CD4-positive, CD25-positive, alpha-beta regulatory T cell (primary cell): Measurements from ENCODE around the gene ALDH3B2. TPM values are rescaled to one million over a fixed set of nuclear protein-coding genes. Genes with fewer than 3 reads are reported as not detected.

Experiments used
- ATAC-seq, 2 donors: fragments of 150-1000 bp; cut with Tn5 transposase; one replicate each; pipeline ENCODE4 v1.10.0; 2021; ENCODE audit warnings: low read depth in 2 of 2, moderate number of reproducible peaks in 2 of 2, moderate library complexity in 1 of 2
- DNase-seq, 3 donors: peaks; one replicate each; pipeline versions ENCODE4 v3.0.0 to v3.0.0-alpha.2; 2012 to 2022; ENCODE audit warnings: mixed read lengths in 1 of 3
- H3K27ac ChIP-seq: one replicate; pipeline ENCODE4 v1.7.0; 2013; ENCODE audit warnings: mild to moderate bottlenecking, low read length; ENCODE audit not compliant: insufficient read depth, poor library complexity, severe bottlenecking
- H3K27me3 ChIP-seq: one replicate; pipeline ENCODE4 v1.7.0; 2013; ENCODE audit warnings: low read length; ENCODE audit not compliant: control insufficient read depth, insufficient read depth
- H3K36me3 ChIP-seq: one replicate; pipeline ENCODE4 v1.7.0; 2013; ENCODE audit warnings: mild to moderate bottlenecking, low read length, moderate library complexity; ENCODE audit not compliant: control insufficient read depth, insufficient read depth
- H3K4me1 ChIP-seq: 2 replicates; pipeline ENCODE4 v1.7.0; 2013; ENCODE audit warnings: mild to moderate bottlenecking, low read length; ENCODE audit not compliant: insufficient read depth, control insufficient read depth, poor library complexity, severe bottlenecking
- H3K4me3 ChIP-seq: one replicate; pipeline ENCODE4 v1.7.0; 2013; ENCODE audit warnings: low read depth, mild to moderate bottlenecking, low read length, moderate library complexity
- H3K9me3 ChIP-seq, 2 experiments: 1 replicate in 1 of 2; 2 replicates in 1 of 2; pipeline ENCODE4 v1.7.0; 2013; ENCODE audit warnings: low read length in 2 of 2, mild to moderate bottlenecking in 1 of 2, moderate library complexity in 1 of 2; ENCODE audit not compliant: control insufficient read depth in 2 of 2
- H3K27ac Mint-ChIP-seq, 3 donors: one replicate each; pipeline ENCODE4 v1.8.0; 2020 to 2022; ENCODE audit warnings: mild to moderate bottlenecking in 3 of 3, mixed read lengths in 3 of 3, moderate library complexity in 2 of 3
- H3K27me3 Mint-ChIP-seq: one replicate; pipeline ENCODE4 v1.8.0; 2022; ENCODE audit warnings: mild to moderate bottlenecking, mixed read lengths
- H3K36me3 Mint-ChIP-seq: one replicate; pipeline ENCODE4 v1.8.0; 2020; ENCODE audit warnings: mixed read lengths
- H3K4me1 Mint-ChIP-seq, 4 donors: one replicate each; pipeline ENCODE4 v1.8.0; 2020 to 2022; ENCODE audit warnings: mixed read lengths in 4 of 4, mild to moderate bottlenecking in 1 of 4
- H3K4me3 Mint-ChIP-seq, 4 donors: one replicate each; pipeline ENCODE4 v1.8.0; 2020 to 2022; ENCODE audit warnings: mild to moderate bottlenecking in 4 of 4, mixed read lengths in 4 of 4, moderate library complexity in 3 of 4
- H3K9me3 Mint-ChIP-seq, 7 donors: one replicate each; pipeline ENCODE4 v1.8.0; 2020 to 2022; ENCODE audit warnings: mixed read lengths in 7 of 7, mild to moderate bottlenecking in 3 of 7, moderate library complexity in 2 of 7
- polyA plus RNA-seq, 4 donors: library from polyadenylated mRNA; unstranded; fragments of 300-500 nt; fragmentation: Illumina TruSeq; gene quantifications; one replicate each; pipeline ENCODE4 v1.2.3, GENCODE V29; 2021
- total RNA-seq: library from RNA; stranded (reverse); gene quantifications from one replicate; pipeline ENCODE4 v1.2.3, GENCODE V29; 2022

The ALDH3B2 gene
- total and polyA plus RNA-seq, 5 donors from 2014 or later: not detected

DNA sequence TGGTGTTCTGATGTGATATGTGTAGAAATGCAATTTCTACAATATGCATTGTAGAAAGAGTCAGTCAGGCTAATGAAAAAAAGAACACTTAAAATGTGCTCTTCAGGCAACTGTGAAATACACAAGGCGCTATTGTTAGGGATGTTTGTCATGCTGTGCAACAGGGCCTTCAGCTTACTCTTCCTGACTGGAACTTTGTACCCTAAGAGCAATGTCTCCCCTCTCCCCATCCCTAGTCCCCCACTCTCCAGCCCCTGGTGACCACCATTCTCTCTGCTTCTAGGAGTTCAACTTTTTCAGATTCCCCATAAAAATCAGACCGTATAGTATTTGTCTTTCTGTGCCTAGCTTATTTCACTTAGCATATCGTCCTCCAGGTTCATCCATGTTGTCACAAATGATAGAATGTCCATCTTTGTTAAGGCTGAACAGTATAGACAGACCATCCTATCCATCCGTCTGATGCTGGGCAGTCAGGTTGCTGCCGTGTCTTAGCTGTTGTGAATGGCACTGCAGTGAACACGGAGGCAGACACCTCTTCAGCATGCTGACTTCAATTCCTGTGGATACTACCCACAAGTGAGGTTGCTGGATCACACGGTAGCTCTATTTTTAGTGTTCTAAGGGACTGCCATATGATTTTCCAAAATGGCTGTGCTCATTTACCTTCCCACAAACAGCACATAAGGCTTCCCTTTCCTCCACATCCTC is 57.0 kb downstream of the ALDH3B2 start:
- no peaks in the 10 kb centered on the region for H3K9me3 ChIP-seq
- peak overlapping the region in 3 of 4 donors; percentile 53 to 69 (median 63) for H3K4me3 Mint-ChIP-seq
- H3K36me3 ChIP-seq: peaks cover 4% of the 10 kb centered on the region
- H3K4me1 ChIP-seq: peaks cover 28% of the 10 kb centered on the region
- no peak for ATAC-seq
- no peak overlapping the region for H3K4me3 ChIP-seq
- no peaks in the 10 kb centered on the region for H3K9me3 Mint-ChIP-seq
- peak overlapping the region; percentile 42 to 88 (median 66) for H3K27ac Mint-ChIP-seq
- H3K36me3 Mint-ChIP-seq: no peaks in the 10 kb centered on the region
- no peak overlapping the region for H3K27ac ChIP-seq
- no peak for DNase-seq
- H3K27me3 ChIP-seq: no peaks in the 10 kb centered on the region
- peaks cover 5% of the 10 kb centered on the region for H3K27me3 Mint-ChIP-seq
- H3K4me1 Mint-ChIP-seq: peaks cover 0 to 38% (median 14%) of the 10 kb centered on the region in 4 donors

DNA sequence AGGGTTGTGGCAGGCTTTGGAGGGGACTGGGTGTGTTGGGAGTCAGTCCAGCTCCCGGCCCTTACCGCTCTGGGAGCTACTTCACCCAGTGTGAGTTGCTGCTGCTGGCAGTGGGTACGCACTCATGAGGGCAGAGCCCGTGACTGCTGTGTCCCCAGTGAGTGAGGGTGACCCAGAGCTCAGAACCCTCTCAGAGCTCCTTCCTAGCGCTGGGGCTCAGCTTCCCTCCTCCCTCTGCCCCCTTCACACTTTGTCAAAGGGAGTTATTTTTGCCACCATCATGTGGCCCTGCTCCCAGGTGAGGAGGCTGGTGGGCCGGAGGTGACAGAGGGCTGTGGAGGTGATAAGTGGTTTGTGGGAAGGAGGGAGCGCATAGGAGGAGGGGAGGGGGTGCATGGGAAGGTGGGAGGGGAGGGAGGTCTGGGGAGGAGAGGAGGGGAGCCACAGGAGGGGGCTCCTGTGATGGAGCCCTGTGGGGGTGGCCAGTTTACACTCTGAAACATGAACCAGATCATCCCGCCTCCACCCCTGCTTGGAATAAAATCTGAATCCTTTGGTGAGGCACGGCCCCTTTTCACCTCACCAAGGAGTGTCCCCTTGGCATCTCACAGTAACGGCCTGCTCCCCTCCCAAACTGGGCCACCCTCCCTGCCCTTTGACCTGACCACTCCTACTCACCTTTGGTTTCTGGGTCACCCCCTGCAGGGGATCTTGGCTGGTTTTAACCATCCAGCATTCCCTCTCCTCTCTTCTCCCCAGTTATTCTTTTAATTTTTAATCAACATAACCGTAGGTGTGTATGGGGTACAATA is 57.8 kb downstream of the ALDH3B2 start:
- peak overlapping the region in 2 of 3 donors; percentile 42 to 66 for H3K27ac Mint-ChIP-seq
- ATAC-seq: no peak
- no peak overlapping the region for H3K4me3 ChIP-seq
- H3K27ac ChIP-seq: no peak overlapping the region
- no peaks in the 10 kb centered on the region for H3K9me3 Mint-ChIP-seq
- peaks cover 28% of the 10 kb centered on the region for H3K4me1 ChIP-seq
- no peaks in the 10 kb centered on the region for H3K27me3 ChIP-seq
- H3K4me3 Mint-ChIP-seq: peak overlapping the region; percentile 60 to 73 (median 66)
- peaks cover 10% of the 10 kb centered on the region for H3K36me3 ChIP-seq
- DNase-seq: no peak
- peaks cover 5% of the 10 kb centered on the region for H3K27me3 Mint-ChIP-seq
- H3K9me3 ChIP-seq: no peaks in the 10 kb centered on the region
- H3K36me3 Mint-ChIP-seq: no peaks in the 10 kb centered on the region
- H3K4me1 Mint-ChIP-seq: peaks cover 0 to 41% (median 14%) of the 10 kb centered on the region in 4 donors

DNA sequence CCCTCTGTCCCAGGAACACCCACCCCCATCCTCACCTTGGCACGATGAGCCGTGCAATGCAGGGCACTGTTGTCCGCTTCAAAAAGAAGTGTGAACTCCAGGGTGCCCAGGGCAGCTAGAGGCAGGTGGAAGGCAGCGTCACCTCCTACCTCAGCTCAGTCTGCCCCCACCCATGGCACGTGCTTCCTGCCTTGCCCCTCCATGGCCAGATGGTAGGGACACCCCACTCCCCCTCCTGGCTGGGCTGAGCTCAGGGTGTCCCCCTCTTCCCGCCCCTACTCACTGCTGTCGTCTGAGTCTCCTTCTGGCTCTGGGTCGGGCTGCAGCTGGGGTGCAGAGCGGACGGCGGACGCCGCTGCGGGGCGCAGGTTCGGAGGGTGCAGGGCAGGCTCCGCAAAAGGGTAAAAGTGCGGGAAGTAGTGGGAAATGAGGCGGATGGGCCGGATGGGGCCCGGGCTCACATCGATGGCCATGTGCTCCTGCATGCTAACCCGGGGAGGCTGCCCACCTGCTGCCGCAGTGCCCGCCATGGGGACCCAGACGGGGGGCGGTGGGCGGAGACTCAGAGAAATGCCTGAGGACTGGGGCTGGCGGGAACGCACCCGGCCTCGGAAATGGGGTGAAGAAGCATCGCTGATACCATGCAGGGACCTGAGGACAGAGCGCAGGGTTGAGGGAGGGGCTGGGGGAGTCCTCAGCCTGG is 58.5 kb downstream of the ALDH3B2 start:
- DNase-seq: peak in 1 of 3 donors; percentile 21
- H3K4me1 Mint-ChIP-seq: peaks cover 0 to 41% (median 14%) of the 10 kb centered on the region in 4 donors

DNA sequence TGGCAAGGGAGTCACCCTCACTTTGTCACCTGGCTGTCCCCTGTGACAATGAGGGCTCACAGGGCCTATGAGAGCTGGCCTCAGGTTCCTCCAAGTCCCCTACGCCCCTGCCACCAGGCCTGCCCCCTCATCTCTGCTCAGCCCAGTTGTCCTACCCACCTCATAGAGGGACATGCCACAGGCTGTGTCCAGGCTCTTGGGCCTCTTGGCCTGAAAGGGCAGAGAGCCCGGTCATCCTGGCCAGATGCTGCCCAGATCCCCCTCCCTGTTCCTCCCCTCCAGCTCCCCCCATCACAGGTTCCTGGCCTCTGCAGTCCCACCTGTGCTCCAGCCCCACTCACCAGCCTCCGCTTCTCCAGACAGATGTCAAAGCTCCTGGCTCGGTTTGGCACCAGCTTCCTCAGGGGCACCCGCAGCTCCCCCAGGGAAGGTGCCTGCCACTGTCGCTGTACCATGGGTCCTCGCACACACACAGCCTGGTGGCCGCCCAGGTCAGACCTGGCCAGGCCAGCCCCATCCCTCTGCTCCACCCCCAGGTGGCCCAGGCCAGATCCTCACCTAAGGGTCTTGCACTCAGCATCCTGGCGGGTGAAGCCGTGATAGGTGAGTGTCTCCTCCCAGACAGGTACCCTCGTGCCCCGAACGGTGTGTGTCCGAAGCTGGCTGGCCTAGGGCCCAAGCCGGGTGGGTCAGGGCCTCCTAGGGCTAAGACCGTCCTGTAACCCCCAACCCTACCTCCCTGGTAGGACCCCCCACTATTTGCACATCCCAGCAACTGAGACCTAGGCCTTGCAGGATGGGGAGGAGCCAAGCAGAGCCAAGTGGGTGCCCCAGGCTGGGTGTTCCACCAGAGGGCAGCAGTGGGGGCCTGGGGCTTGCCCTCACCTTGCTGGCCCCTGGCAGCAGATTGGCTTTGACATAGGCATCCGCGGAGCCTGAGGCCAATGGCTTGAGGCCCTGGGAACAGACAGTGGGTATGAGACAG is 59.4 kb downstream of the ALDH3B2 start:
- peaks cover 0 to 41% (median 14%) of the 10 kb centered on the region in 4 donors for H3K4me1 Mint-ChIP-seq
- DNase-seq: peak; percentile 37 to 75 (median 43)
- no peak for ATAC-seq
- Histone ChIP-seq H3K27me3 (no peaks in the 10 kb centered on the region), H3K27ac (peak overlapping the region; percentile 97), H3K4me1 (peaks cover 28% of the 10 kb centered on the region), H3K4me3 (no peak overlapping the region), H3K9me3 (no peaks in the 10 kb centered on the region), H3K36me3 (peaks cover 25% of the 10 kb centered on the region)
- H3K36me3 Mint-ChIP-seq: peaks cover 3% of the 10 kb centered on the region
- peak overlapping the region; percentile 90 to 98 (median 98) for H3K27ac Mint-ChIP-seq
- peak overlapping the region; percentile 85 to 90 (median 88) for H3K4me3 Mint-ChIP-seq
- H3K27me3 Mint-ChIP-seq: peaks cover 5% of the 10 kb centered on the region
- no peaks in the 10 kb centered on the region for H3K9me3 Mint-ChIP-seq

More for the DNA sequence above, 58.5 kb downstream of the ALDH3B2 start:
- no peaks in the 10 kb centered on the region for H3K9me3 Mint-ChIP-seq
- H3K36me3 Mint-ChIP-seq: no peaks in the 10 kb centered on the region
- Histone ChIP-seq H3K9me3 (no peaks in the 10 kb centered on the region), H3K27me3 (no peaks in the 10 kb centered on the region), H3K36me3 (peaks cover 17% of the 10 kb centered on the region), H3K27ac (peak overlapping the region; percentile 97), H3K4me3 (no peak overlapping the region), H3K4me1 (peaks cover 28% of the 10 kb centered on the region)
- ATAC-seq: no peak
- H3K27me3 Mint-ChIP-seq: peaks cover 5% of the 10 kb centered on the region
- peak overlapping the region in 3 of 4 donors; percentile 32 to 73 (median 60) for H3K4me3 Mint-ChIP-seq
- peak overlapping the region in 2 of 3 donors; percentile 31 to 88 for H3K27ac Mint-ChIP-seq

DNA sequence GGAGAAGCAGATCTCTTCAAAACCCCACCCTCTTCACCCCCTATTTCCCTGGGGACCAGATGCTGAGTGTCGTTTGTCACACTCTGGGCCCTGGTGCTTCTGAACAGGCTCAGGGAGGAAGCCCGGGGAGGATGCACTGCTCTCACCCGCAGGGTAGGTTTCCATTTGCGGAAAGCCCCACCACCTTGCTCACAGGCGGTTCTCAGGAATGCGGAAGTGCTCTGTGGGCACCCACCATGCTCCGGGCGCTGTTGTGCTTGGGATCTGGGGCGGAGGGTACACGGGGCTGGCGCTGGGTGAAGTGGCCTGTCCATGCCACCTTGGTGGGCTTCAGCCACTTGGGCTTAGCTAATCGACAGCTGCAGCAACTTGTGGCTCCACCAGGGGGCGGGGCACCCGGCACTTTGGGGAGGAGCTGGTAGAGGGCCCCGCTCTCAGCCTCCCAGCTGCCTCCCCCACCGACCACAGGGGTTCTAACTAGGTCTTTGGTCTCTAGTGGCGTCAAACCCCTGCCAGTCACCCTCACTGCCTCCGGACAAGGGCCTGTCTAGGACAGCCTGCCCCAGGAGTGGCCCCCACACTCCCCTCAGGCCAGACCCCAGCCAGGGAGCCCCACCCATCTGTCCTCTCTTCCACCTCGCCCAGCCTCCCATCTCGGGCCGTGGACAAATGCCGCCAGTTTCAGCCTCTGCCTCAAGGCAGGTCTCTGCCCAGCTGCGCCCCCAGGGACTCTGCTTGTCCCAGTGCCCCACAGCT is 60.3 kb downstream of the ALDH3B2 start:
- Mint-ChIP-seq H3K27ac (peak overlapping the region; percentile 90 to 98 (median 98)), H3K4me1 (peaks cover 0 to 41% (median 14%) of the 10 kb centered on the region in 4 donors), H3K4me3 (peak overlapping the region; percentile 85 to 90 (median 88)), H3K36me3 (peaks cover 7% of the 10 kb centered on the region), H3K9me3 (no peaks in the 10 kb centered on the region), H3K27me3 (peaks cover 5% of the 10 kb centered on the region)
- Histone ChIP-seq H3K27ac (peak overlapping the region; percentile 97), H3K27me3 (no peaks in the 10 kb centered on the region), H3K4me3 (peak overlapping the region; percentile 59), H3K4me1 (peaks cover 28% of the 10 kb centered on the region), H3K9me3 (no peaks in the 10 kb centered on the region), H3K36me3 (peaks cover 33% of the 10 kb centered on the region)
- DNase-seq: peak; percentile 71 to 91 (median 84)
- peak; percentile 93 to 94 for ATAC-seq

DNA sequence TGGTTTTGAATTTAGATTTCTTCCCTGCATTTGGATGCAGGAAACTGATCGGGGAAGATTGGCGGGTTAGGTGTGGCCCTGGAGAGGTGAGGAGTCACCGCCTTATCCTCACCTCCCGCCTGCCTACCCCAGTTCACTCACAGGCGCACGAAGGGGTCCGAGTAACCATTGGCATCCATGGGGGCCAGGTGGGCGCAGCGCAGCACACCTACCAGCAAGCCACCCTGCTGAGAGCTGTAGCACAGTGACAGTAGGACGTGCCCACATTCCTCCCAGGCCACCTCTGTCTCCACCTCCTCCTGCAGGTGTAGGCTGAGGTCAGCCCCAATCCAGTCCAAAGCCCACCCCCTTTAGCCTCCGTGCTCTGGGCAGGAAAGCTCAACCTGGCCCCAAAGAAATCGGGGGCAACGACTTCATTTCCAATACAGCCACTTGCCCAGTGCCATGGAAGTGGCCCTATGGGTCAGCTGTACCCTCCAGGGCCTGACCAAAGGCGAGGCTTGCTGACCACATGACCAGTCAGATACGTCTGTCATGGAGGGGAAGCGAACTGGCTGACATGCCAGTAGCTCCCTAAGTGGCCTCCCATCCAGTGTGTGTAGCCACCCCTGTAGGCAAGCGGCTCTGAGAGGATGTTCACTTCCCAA is 61.0 kb downstream of the ALDH3B2 start:
- Histone ChIP-seq H3K4me3 (peak overlapping the region; percentile 59), H3K36me3 (peaks cover 35% of the 10 kb centered on the region), H3K9me3 (no peaks in the 10 kb centered on the region), H3K27ac (peak overlapping the region; percentile 97), H3K4me1 (peaks cover 28% of the 10 kb centered on the region), H3K27me3 (no peaks in the 10 kb centered on the region)
- Mint-ChIP-seq H3K36me3 (peaks cover 11% of the 10 kb centered on the region), H3K27me3 (peaks cover 5% of the 10 kb centered on the region), H3K4me3 (peak overlapping the region; percentile 85 to 90 (median 88)), H3K4me1 (peaks cover 0 to 43% (median 18%) of the 10 kb centered on the region in 4 donors), H3K27ac (peak overlapping the region; percentile 90 to 98 (median 98)), H3K9me3 (no peaks in the 10 kb centered on the region)
- ATAC-seq (no peak), DNase-seq (no peak)
